Activated CD8-positive, alpha-beta memory T cell treated with anti-CD3 and anti-CD28 coated beads for 1 hour (primary cell): ENCODE results near the gene P4HA1.
"Not testable (repeated sequence)": the region's sequence is repeated elsewhere in the genome, so short reads cannot be mapped to it uniquely, and the experiment has no call there.

Source experiments
- DNase-seq, 2 donors: peaks; one replicate each; pipeline ENCODE4 v3.0.0-alpha.2; 2020; ENCODE audit warnings: low read depth in 1 of 2; ENCODE audit errors: extremely low read depth in 1 of 2

Gene P4HA1

GRCh38 chr10:73096449-73097304 is at the start of gene P4HA1:
Gene P4HA1 (minus strand): TSS chr10:73096866. CDS start chr10:73074883, 21,983 bp downstream.
- DNase-seq, result peak; percentile 97

GRCh38 chr10:73141603-73142002 is 44.9 kb upstream of the P4HA1 start:
- no peak for DNase-seq

- no peak for DNase-seq
Measured at GRCh38 chr10:73139251-73139650, 42.6 kb upstream of the P4HA1 start.

GRCh38 chr10:73136627-73137026 is 40.0 kb upstream of the P4HA1 start:
- DNase-seq, result no peak

- no peak for DNase-seq
Measured at GRCh38 chr10:73134727-73135126, 38.1 kb upstream of the P4HA1 start.

GRCh38 chr10:73131913-73132686 is 35.4 kb upstream of the P4HA1 start:
- DNase-seq, result no peak

- no peak for DNase-seq
Measured at GRCh38 chr10:73131301-73131700, 34.6 kb upstream of the P4HA1 start.

- DNase-seq, result no peak
Measured at GRCh38 chr10:73126343-73126742, 29.7 kb upstream of the P4HA1 start.

GRCh38 chr10:73119952-73120351 is 23.3 kb upstream of the P4HA1 start:
- no peak for DNase-seq

- no peak for DNase-seq
Measured at GRCh38 chr10:73119457-73119856, 22.8 kb upstream of the P4HA1 start.

GRCh38 chr10:73117976-73118743 is 21.5 kb upstream of the P4HA1 start:
- DNase-seq, result no peak

- DNase-seq, result no peak
Measured at GRCh38 chr10:73116017-73116416, 19.4 kb upstream of the P4HA1 start.

- DNase-seq, result no peak
Measured at GRCh38 chr10:73113551-73113950, 16.9 kb upstream of the P4HA1 start.

- not testable (repeated sequence) for DNase-seq
Measured at GRCh38 chr10:73112032-73112431, 15.4 kb upstream of the P4HA1 start.

- peak in 1 of 2 donors; percentile 5 for DNase-seq
Measured at GRCh38 chr10:73110345-73110849, 13.7 kb upstream of the P4HA1 start, which contains the start of gene NUDT13. Gene NUDT13 (plus strand): TSS chr10:73110455. CDS start chr10:73114366, 3,911 bp downstream.

GRCh38 chr10:73109248-73109652 is 12.6 kb upstream of the P4HA1 start:
- not testable (repeated sequence) for DNase-seq

GRCh38 chr10:73106301-73106700 is 9.6 kb upstream of the P4HA1 start:
- DNase-seq, result no peak

- no peak for DNase-seq
Measured at GRCh38 chr10:73099141-73099540, 2.5 kb upstream of the P4HA1 start.

GRCh38 chr10:73097305-73097670 is 622 bp upstream of the P4HA1 start:
- DNase-seq, result no peak

GRCh38 chr10:73096041-73096448 is 621 bp downstream of the P4HA1 start:
- DNase-seq, result peak; percentile 30 to 52

- peak in 1 of 2 donors; percentile 10 for DNase-seq
Measured at GRCh38 chr10:73095481-73096021, 1.1 kb downstream of the P4HA1 start.
